CD4-positive, alpha-beta T cell (primary cell): ENCODE results near the gene LRP4. TPM values are rescaled to one million over a fixed set of nuclear protein-coding genes. Genes with fewer than 3 reads are reported as not detected.

Source experiments
- ATAC-seq: fragments of 200-7000 bp; cut with Tn5 transposase; one replicate; pipeline ENCODE4 v1.10.0; 2022; ENCODE audit warnings: mild to moderate bottlenecking; ENCODE audit not compliant: poor library complexity
- CTCF ChIA-PET: fragments of 350-600 bp; sonication (Branson Sonifier 250); formaldehyde crosslinking; loops from one replicate; lab custom pipeline; 2021; ENCODE audit warnings: antibody characterized with exemption, inconsistent platforms; lab: Charles Lee
- POLR2A ChIA-PET: fragments of 350-600 bp; sonication (Branson Sonifier 250); formaldehyde crosslinking; loops from one replicate; lab custom pipeline; 2021; ENCODE audit warnings: antibody characterized with exemption, inconsistent platforms; lab: Charles Lee
- DNase-seq, 14 experiments: peaks; one replicate each; pipeline ENCODE4 v3.0.0-alpha.2; 2013 to 2020; ENCODE audit warnings: mixed read lengths in 2 of 14
- H3K27ac ChIP-seq, 2 donors: one replicate each; pipeline versions ENCODE4 v1.5.1 to v1.7.0; 2013; ENCODE audit warnings: low read length in 2 of 2, low read depth in 1 of 2, mild to moderate bottlenecking in 1 of 2
- H3K27me3 ChIP-seq, 2 experiments: 1 replicate in 1 of 2; 2 replicates in 1 of 2; pipeline versions ENCODE4 v1.6.1 to v1.7.0; 2013; ENCODE audit warnings: low read length in 2 of 2, control low read depth in 1 of 2, mild to moderate bottlenecking in 1 of 2, moderate library complexity in 1 of 2; ENCODE audit not compliant: insufficient read depth in 2 of 2, control insufficient read depth in 1 of 2
- H3K36me3 ChIP-seq: one replicate; pipeline ENCODE4 v1.6.1; 2013; ENCODE audit warnings: low read length, control low read depth; ENCODE audit not compliant: insufficient read depth
- H3K4me1 ChIP-seq: one replicate; pipeline ENCODE4 v1.6.1; 2013; ENCODE audit warnings: low read length, control low read depth; ENCODE audit not compliant: insufficient read depth
- H3K4me3 ChIP-seq: one replicate; pipeline ENCODE4 v1.5.1; 2013; ENCODE audit warnings: mild to moderate bottlenecking, low read length, moderate library complexity
- H3K9me3 ChIP-seq, 2 experiments: 1 replicate in 1 of 2; 2 replicates in 1 of 2; pipeline versions ENCODE4 v1.6.1 to v1.7.0; 2013; ENCODE audit warnings: low read length in 2 of 2, mild to moderate bottlenecking in 2 of 2, control low read depth in 1 of 2, moderate library complexity in 1 of 2; ENCODE audit not compliant: control insufficient read depth in 1 of 2, insufficient read depth in 1 of 2
- H3K27ac Mint-ChIP-seq: one replicate; pipeline ENCODE4 v1.8.0; 2020; ENCODE audit warnings: mixed read lengths
- H3K27me3 Mint-ChIP-seq: one replicate; pipeline ENCODE4 v1.8.0; 2021; ENCODE audit warnings: mixed read lengths
- H3K36me3 Mint-ChIP-seq: one replicate; pipeline ENCODE4 v1.8.0; 2021; ENCODE audit warnings: low read depth, mixed read lengths
- H3K4me1 Mint-ChIP-seq: one replicate; pipeline ENCODE4 v1.8.0; 2021; ENCODE audit warnings: low read depth, mixed read lengths
- H3K4me3 Mint-ChIP-seq: one replicate; pipeline ENCODE4 v1.8.0; 2020; ENCODE audit warnings: mild to moderate bottlenecking, mixed read lengths
- H3K9me3 Mint-ChIP-seq: one replicate; pipeline ENCODE4 v1.8.0; 2020; ENCODE audit warnings: mixed read lengths
- CTCF ChIP-seq: fragments of 200-600 bp; IDR thresholded peaks from one replicate; pipeline ENCODE4 v1.8.0; 2022; ENCODE audit warnings: antibody characterized with exemption, mild to moderate bottlenecking
- intact Hi-C, 2 experiments: fragments of 100-400 bp; cut with DNase I in 1 of 2; cut with micrococcal nuclease in 1 of 2; formaldehyde crosslinking; loops; one replicate each; pipeline versions ENCODE4 v1.15.1 to v1.9.0; 2023 to 2025; cut with DNase I, micrococcal nuclease
- total RNA-seq, 174 experiments: library from RNA in 2 of 174; stranded (reverse) in 2 of 174; gene quantifications; one replicate each; pipeline ENCODE4 v1.2.3 and lab custom pipeline; 2021 to 2026

The LRP4 gene
- total RNA-seq, 2 experiments from 2014 or later, result not detected

- Mint-ChIP-seq H3K9me3 (no peaks in the 10 kb centered on the region), H3K27me3 (no peaks in the 10 kb centered on the region), H3K27ac (no peak overlapping the region), H3K36me3 (peaks cover 5% of the 10 kb centered on the region), H3K4me3 (no peak overlapping the region), H3K4me1 (peaks cover 64% of the 10 kb centered on the region)
- Histone ChIP-seq H3K4me1 (peaks cover 18% of the 10 kb centered on the region), H3K27me3 (no peaks in the 10 kb centered on the region), H3K36me3 (peaks cover 4% of the 10 kb centered on the region), H3K27ac (no peak overlapping the region), H3K9me3 (no peaks in the 10 kb centered on the region), H3K4me3 (no peak overlapping the region)
- ChIA-PET CTCF (no interaction called here), POLR2A (no interaction called here)
- DNase-seq (no peak), ATAC-seq (no peak)
- intact Hi-C loops, result loop anchor here in 1 of 2 experiments (10.0 kb wide), 1 partner anchor 585 kb away; the partner anchor contains the start of gene PSMC3
- no peak for TF ChIP-seq CTCF
Observed at GRCh38 chr11:46840116-46840515, 78.2 kb downstream of the LRP4 start.

DNA sequence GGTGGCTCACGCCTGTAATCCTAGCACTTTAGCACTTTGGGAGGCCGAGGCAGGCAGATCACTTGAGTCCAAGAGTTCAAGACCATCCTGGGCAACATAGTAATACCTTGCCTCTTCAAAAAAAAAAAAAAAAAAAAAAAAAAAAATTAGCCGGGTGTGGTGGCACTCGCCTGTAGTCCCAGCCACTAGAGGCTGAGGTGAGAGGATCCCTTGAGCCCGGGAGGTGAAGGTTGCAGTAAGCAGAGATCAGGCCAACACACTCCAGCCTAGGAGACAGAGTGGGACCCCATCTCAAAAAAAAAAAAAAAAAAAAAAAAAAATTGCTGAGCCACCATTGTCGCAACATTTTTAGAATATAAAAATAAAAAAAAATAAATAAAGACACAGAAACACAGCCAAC lies 79.8 kb downstream of the LRP4 start:
- no peak for TF ChIP-seq CTCF
- CTCF ChIA-PET, result interaction anchor here (2.5 kb wide), 1 partner anchor 12 kb away, joined by 6 read pairs; no protein-coding TSS in a partner anchor
- no peaks in the 10 kb centered on the region for H3K9me3 Mint-ChIP-seq
- intact Hi-C loops, result no loop called here
- Histone ChIP-seq H3K4me3 (no peak overlapping the region), H3K4me1 (peaks cover 3% of the 10 kb centered on the region), H3K27ac (no peak overlapping the region), H3K27me3 (no peaks in the 10 kb centered on the region), H3K9me3 (no peaks in the 10 kb centered on the region), H3K36me3 (peaks cover 4% of the 10 kb centered on the region)
- H3K4me1 Mint-ChIP-seq, result peaks cover 50% of the 10 kb centered on the region
- no peak for DNase-seq
- no peak overlapping the region for H3K27ac Mint-ChIP-seq
- H3K36me3 Mint-ChIP-seq, result peaks cover 5% of the 10 kb centered on the region
- POLR2A ChIA-PET, result no interaction called here
- no peak for ATAC-seq
- no peaks in the 10 kb centered on the region for H3K27me3 Mint-ChIP-seq
- no peak overlapping the region for H3K4me3 Mint-ChIP-seq

DNA sequence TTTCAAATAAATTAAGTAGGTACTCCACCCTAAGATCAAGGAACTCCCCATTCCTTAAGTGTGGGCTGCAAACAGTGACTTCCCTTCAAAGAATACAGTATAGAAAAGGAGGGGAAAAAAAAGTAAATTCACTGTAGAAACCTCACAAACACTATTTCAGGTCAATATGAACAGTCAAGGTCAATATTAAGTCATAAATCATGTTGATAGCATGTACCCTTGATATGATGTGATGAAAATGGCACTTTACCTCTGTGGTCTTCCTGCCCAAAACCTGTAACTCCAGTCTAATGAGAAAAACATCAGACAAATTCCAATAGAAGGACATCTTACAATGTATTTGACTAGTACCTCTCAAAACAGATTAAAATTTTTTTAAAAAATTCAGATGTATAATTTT lies 80.5 kb downstream of the LRP4 start:
- Histone ChIP-seq H3K4me1 (no peaks in the 10 kb centered on the region), H3K36me3 (peaks cover 4% of the 10 kb centered on the region), H3K27me3 (no peaks in the 10 kb centered on the region), H3K9me3 (no peaks in the 10 kb centered on the region), H3K27ac (no peak overlapping the region), H3K4me3 (no peak overlapping the region)
- DNase-seq, result no peak
- CTCF ChIA-PET, result interaction anchor here (2.5 kb wide), 1 partner anchor 11 kb away, joined by 6 read pairs; no protein-coding TSS in a partner anchor
- Mint-ChIP-seq H3K27ac (no peak overlapping the region), H3K9me3 (no peaks in the 10 kb centered on the region), H3K27me3 (no peaks in the 10 kb centered on the region), H3K4me3 (no peak overlapping the region), H3K4me1 (peaks cover 48% of the 10 kb centered on the region), H3K36me3 (peaks cover 5% of the 10 kb centered on the region)
- POLR2A ChIA-PET, result interaction anchor here (0.6 kb wide), 1 partner anchor 132 kb away, joined by 3 read pairs; no protein-coding TSS in a partner anchor
- intact Hi-C loops, result no loop called here
- no peak for TF ChIP-seq CTCF
- ATAC-seq, result no peak
